ENCODE measurements around the gene MRPL38. TPM values are rescaled to one million over a fixed set of nuclear protein-coding genes. Genes with fewer than 3 reads are reported as not detected.
"Not testable (repeated sequence)": the region's sequence is repeated elsewhere in the genome, so short reads cannot be mapped to it uniquely, and the experiment has no call there.

MRPL38 gene
- total RNA-seq, 1 donor from 2014 or later: 49.4 TPM

GRCh38 chr17:75869282-75870141, 35.2 kb downstream of the MRPL38 start:
- no peak overlapping the region for H3K4me3 ChIP-seq (ENCODE audit: low read depth, low read length)
- no peaks in the 10 kb centered on the region for H3K36me3 ChIP-seq (ENCODE audit: control insufficient read depth, insufficient read depth, low read length)
- TF ChIP-seq, protein P1, sequence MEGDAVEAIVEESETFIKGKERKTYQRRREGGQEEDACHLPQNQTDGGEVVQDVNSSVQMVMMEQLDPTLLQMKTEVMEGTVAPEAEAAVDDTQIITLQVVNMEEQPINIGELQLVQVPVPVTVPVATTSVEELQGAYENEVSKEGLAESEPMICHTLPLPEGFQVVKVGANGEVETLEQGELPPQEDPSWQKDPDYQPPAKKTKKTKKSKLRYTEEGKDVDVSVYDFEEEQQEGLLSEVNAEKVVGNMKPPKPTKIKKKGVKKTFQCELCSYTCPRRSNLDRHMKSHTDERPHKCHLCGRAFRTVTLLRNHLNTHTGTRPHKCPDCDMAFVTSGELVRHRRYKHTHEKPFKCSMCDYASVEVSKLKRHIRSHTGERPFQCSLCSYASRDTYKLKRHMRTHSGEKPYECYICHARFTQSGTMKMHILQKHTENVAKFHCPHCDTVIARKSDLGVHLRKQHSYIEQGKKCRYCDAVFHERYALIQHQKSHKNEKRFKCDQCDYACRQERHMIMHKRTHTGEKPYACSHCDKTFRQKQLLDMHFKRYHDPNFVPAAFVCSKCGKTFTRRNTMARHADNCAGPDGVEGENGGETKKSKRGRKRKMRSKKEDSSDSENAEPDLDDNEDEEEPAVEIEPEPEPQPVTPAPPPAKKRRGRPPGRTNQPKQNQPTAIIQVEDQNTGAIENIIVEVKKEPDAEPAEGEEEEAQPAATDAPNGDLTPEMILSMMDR (IDR thresholded peaks at IDR 0.05; ENCODE audit: insufficient read depth, low read length, poor library complexity, severe bottlenecking): no peak
- DNase-seq (ENCODE audit: low read depth): no peak
- H3K27me3 ChIP-seq (ENCODE audit: control insufficient read depth, insufficient read depth, low read length): no peaks in the 10 kb centered on the region

- not testable (repeated sequence) for H3K4me3 ChIP-seq (ENCODE audit: low read depth, low read length); DNase-seq (ENCODE audit: low read depth)
Observed at GRCh38 chr17:75868730-75869281, 35.9 kb downstream of the MRPL38 start.

DNA sequence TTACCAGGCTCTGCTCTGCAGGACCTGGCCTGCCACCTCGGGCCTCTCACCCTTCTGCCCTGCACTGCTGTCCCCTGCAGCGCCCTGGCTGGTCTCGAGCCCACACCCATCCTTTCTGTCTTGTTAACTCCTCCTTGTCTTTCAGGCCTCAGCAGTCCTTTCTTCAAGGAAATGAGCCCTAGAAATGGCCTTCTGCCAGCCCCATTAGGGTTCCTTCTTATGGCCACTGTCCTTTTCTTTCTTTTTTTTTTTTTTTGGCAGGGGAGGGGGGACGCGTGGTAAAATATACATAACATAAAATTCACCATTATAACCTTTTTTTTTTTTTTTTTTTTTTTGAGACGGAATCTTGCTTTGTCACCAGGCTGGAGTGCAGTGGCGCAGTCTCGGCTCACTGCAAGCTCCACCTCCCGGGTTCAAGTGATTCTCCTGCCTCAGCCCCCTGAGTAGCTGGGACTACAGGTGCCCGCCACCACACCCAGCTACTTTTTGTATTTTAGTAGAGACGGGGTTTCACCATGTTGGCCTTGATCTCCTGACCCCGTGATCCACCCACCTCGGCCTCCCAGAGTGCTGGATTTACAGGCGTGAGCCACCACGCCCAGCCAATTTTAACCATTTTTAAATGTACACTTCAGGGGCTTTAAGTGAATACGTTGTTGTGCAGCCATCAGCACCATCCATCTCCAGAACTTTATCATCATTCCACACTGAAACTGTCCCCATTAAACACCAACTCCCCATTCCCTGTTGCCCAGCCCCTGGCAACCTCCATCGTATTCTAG, 39.1 kb downstream of the MRPL38 start:
- not testable (repeated sequence) for H3K27me3 ChIP-seq (ENCODE audit: control insufficient read depth, insufficient read depth, low read length); DNase-seq (ENCODE audit: low read depth); H3K36me3 ChIP-seq (ENCODE audit: control insufficient read depth, insufficient read depth, low read length); H3K4me3 ChIP-seq (ENCODE audit: low read depth, low read length)

More at GRCh38 chr17:75868730-75869281, 35.9 kb downstream of the MRPL38 start:
- not testable (repeated sequence) for H3K27me3 ChIP-seq (ENCODE audit: control insufficient read depth, insufficient read depth, low read length); H3K36me3 ChIP-seq (ENCODE audit: control insufficient read depth, insufficient read depth, low read length)

DNA sequence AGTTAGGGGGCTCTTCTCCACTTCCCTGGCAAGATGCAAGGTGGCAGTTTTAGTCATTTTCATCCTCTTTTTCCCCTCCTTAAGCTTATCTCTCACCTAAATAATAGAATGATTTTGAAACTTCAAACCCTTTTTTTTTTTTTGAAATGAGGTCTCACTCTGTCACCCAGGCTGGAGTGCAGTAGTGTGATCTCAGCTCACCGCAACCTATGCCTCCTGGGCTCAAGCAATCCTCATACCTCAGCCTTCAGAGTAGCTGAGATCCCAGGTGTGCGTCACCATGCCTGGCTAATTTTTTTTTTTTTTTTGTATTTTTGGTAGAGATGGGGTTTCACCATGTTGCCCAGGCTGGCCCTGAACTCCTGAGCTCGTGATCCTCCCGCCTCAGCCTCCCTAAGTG, 39.8 kb downstream of the MRPL38 start:
- H3K4me3 ChIP-seq (ENCODE audit: low read depth, low read length); DNase-seq (ENCODE audit: low read depth); H3K36me3 ChIP-seq (ENCODE audit: control insufficient read depth, insufficient read depth, low read length); H3K27me3 ChIP-seq (ENCODE audit: control insufficient read depth, insufficient read depth, low read length): not testable (repeated sequence)

DNA sequence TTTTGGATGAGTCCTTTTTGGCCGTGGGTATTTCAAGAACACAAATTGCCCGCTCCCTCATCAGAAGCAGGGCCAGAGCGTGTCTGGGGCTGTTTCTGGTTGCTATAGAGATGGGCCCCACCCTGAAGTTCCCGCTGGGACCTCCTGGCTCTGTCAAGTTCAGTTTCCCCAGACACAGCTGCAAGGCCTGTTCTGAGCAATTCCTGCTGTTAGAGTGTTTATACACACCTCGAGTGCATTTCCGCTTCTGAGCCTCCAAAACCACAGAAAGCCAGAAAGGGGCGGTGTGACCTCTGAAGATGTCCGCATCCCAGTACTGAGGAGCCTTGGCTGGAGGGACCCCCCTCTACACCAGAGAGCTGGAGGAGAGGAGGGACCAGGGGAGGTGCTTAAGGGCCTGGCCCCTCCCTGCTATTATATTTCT, 40.2 kb downstream of the MRPL38 start:
- TF ChIP-seq, protein P1 (IDR thresholded peaks at IDR 0.05; ENCODE audit: insufficient read depth, low read length, poor library complexity, severe bottlenecking): no peak
- Histone ChIP-seq H3K27me3 (ENCODE audit: control insufficient read depth, insufficient read depth, low read length) (no peaks in the 10 kb centered on the region), H3K4me3 (ENCODE audit: low read depth, low read length) (no peak overlapping the region), H3K36me3 (ENCODE audit: control insufficient read depth, insufficient read depth, low read length) (no peaks in the 10 kb centered on the region)
- no peak for DNase-seq (ENCODE audit: low read depth)

- H3K36me3 ChIP-seq (ENCODE audit: control insufficient read depth, insufficient read depth, low read length): no peaks in the 10 kb centered on the region
- TF ChIP-seq, protein P1 (IDR thresholded peaks at IDR 0.05; ENCODE audit: insufficient read depth, low read length, poor library complexity, severe bottlenecking): no peak
- H3K4me3 ChIP-seq (ENCODE audit: low read depth, low read length): no peak overlapping the region
- H3K27me3 ChIP-seq (ENCODE audit: control insufficient read depth, insufficient read depth, low read length): no peaks in the 10 kb centered on the region
- no peak for DNase-seq (ENCODE audit: low read depth)
Observed at GRCh38 chr17:75861927-75862317, 42.8 kb downstream of the MRPL38 start.

GRCh38 chr17:75859358-75859757, 45.3 kb downstream of the MRPL38 start:
- H3K27me3 ChIP-seq (ENCODE audit: control insufficient read depth, insufficient read depth, low read length); H3K4me3 ChIP-seq (ENCODE audit: low read depth, low read length); H3K36me3 ChIP-seq (ENCODE audit: control insufficient read depth, insufficient read depth, low read length); DNase-seq (ENCODE audit: low read depth): not testable (repeated sequence)

Measured in kidney epithelial cell (primary cell).